ENCODE data around the gene ARHGEF19.
"Not testable (repeated sequence)": the region's sequence is repeated elsewhere in the genome, so short reads cannot be mapped to it uniquely, and the experiment has no call there.

ARHGEF19 gene

DNA sequence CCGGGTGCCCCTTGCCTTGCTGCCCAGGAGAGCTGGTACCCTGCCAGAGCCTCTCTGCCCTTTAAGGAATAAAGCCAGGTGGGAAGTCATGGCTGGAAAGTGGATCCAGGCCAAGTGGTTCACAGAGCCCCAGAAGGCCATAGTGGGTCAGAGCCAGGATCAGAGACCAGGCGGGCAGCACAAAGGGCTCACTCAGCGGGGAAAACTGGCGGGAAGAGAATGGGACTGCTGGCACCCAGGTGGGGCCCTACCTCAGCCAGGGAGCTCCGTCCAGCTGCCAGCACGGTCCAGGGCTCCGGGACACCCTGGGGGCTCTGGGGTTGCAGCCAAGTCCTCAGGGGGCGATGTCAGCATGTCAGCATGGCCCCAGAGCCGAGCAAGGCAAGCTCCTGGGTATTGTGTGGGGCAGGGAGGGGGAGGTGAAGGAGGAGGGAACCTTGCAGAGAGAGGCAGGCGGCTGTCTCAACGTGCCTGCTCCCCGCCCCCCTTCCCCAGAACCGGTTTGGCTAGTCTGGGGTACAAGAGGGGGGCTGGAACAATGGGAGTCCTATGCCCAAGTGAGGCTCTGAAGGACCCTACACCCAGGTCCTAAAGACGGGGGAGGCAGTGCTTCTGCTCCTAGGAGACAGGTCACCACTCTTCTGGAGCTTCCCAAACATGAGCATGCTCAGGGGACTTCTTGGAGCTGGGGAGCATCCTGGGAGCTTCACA, at the start of gene ARHGEF19:
Gene ARHGEF19, minus strand, starts transcription at position 402 of the 711 bp plus-strand sequence. CDS start 3,598 bp downstream, outside the sequence.
- no peak for FAIRE-seq

DNA sequence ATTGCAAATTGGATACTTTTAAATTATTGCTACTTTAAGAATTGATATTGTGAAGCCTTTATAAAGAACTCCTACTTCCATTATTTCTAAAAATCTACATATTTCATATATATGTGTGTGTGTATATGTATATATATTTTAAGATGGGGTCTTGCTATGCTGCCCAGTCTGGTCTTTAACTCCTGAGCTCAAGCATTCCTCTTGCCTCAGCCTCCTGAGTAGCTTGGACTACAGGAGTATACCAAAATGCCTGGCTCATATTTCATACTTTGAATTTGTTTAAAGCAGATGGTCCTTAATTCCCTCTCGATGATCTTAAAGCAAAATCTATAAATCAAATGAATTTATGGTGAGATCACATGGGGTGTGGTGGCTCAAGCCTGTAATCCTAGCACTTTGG, 49.6 kb upstream of the ARHGEF19 start:
- FAIRE-seq: no peak

DNA sequence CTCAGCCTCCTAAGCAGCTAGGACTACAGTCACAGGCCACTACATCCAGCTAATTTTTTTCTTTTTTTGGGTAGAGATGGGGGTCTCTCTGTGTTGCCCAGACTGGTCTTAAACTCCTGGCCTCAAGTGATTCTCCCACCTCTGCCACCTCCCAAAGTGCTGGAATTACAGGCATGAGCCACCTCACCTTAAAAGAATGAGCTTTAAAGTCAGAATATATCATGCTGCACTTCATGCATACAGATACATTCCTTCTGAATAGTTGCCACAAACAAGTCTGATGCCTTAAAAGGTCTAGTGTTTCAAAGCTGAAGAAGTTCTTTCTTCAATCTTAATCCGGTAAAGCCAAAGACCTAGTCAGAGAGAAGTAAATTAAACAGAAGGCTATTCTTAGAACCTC, 48.4 kb upstream of the ARHGEF19 start:
- no peak for FAIRE-seq

DNA sequence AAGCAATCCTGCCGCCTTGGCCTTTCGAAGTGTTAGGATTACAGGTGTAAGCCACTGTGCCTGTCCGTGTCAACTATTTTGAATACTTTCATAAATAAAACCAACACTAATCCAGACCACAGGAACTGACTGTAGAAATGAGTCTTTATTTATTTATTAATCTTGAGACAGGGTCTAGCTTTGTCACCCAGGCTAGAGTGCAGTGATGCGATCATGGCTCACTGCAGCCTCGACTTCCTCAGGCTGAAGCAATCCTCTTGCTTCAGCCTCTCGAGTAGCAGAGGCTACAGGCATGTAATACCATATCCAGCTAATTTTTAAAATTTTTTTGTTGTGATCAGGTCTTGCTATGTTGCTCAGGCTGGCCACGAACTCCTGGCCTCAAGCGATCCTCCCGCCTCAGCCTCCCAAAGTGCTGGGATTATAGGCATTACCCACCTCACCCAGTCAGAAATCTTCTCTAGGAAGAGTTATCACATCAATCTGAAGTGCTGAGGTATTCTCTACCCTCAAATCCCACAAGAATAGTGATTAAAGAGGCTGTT, 46.2 kb upstream of the ARHGEF19 start:
- no peak for FAIRE-seq

DNA sequence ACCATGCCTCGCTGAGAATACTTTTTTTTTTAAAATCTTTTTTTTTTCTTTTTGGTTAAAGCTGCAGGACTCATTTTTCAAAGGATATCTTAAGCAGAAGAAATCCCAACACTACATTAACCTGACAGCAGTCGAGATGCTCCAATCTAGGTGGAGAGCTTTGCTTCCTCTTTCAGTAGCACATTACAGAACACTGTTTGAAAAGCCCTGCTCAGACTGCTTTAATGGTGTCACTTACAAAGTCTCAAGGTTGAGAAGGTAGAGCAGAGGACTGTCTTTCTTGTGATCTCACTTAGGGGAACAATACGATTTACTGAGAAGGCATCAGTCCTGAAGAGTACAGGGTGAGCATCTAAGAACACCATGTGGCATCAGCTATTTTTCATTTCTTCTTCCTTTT, 45.5 kb upstream of the ARHGEF19 start:
- FAIRE-seq: no peak

DNA sequence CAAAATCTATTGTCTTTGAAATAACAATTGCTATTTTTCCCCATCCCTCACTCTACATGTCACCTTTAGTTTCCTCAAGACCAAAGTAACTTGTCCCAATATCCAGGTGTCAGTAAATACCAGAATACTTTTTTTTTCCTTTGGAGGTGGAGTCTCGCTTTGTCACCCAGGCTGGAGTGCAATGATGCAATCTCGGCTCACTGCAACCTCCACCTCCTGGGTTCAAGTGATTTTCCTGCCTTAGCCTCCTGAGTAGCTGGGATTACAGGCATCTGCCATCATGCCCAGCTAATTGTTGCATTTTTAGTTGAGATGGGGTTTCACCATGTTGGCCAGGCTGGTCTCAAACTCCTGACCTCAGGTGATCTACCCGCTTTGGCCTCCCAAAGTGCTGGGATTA, 45.1 kb upstream of the ARHGEF19 start:
- not testable (repeated sequence) for FAIRE-seq

DNA sequence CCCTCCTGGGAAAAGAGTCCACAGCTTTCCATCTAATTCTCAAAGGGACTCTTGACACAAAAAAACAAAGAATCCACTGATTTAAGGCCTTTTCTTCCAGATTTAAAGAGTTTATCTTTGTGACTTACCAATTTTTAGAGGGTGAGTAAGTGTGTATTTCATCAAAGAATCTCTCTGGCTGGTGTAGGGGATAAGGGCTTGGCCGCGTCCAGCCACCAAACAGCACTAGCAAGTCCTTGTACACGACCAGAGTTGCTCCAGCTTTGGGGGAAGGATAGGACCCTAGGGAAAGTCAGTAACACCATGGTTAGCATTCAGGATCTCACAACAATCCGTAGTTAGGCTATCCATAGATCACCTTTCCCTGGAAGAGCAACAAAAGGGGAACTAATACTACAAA, 44.0 kb upstream of the ARHGEF19 start:
- FAIRE-seq: no peak

DNA sequence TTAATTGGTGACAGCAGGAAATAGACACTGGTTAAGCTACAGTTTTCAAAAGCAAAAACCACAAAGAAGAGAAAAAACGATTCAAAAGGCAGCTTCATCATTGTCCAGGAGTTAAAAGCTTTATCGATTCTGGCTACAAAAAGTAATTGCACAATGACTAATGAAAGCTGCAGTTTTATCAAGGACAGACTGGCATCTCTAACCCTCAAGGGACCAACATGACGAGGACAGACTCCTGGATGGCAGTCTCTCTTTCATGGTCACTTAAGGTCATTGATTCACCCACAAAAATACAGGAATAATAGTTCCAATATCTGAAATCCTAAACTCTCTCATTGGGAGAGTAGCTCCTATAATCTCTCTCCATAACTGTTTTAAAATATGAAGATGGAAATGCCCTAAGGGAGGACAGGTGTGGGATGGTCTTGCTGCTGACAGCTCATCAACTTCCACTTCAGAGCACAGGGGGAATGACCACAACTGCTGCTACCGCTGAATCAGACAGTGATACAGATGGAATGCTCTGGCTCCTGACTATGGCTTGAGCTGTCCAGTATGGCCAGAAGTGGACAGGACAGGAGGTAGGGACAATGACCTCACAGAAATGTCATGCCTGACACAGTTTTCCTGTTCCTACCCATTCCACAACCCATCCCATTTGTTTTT, 41.9 kb upstream of the ARHGEF19 start:
- FAIRE-seq: no peak

DNA sequence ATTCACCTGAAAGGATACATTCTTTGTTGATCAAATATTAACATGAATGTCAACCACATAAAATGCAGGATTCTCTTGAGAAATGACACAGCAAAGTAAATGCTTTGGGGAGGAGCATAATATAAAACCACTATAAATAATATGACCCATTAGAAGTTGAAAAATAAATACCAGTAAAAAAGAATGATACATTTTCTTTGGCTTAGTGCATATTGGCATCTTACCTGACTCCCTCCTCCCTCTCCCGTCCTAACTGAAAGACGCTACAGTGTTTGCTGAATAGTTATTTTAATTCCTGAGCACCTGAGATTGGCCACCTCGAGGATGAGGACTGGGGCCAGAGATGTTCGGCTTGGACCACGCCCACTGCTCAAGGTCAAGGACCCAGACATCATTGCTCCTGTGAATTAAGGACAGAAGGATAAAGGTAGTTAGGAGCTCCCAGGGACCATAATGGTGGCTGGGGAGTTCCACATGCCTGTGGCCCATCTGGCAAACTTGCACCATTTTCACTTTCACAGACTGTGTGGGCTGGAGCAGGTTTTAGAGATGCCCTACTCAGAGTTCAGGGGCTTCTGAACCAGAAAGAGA, 41.0 kb upstream of the ARHGEF19 start:
- no peak for FAIRE-seq

DNA sequence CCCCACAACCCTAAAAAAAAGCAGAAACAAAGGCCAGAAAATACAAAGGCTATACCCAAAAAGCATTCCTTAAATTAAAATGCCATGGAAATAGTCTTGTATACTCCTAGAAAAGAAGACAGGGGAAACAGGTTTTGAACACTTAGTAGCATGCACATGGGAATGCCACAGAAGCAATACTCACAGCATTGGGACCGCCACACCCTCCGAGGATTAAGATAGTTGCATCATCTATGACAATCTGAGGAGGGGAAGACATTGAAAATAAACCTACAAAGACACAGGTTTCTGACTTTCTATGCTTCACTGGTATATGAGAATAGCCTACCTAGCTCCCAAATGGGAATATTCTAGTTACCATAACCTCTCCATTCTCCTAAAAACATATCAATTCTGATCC, 40.5 kb upstream of the ARHGEF19 start:
- FAIRE-seq: no peak

DNA sequence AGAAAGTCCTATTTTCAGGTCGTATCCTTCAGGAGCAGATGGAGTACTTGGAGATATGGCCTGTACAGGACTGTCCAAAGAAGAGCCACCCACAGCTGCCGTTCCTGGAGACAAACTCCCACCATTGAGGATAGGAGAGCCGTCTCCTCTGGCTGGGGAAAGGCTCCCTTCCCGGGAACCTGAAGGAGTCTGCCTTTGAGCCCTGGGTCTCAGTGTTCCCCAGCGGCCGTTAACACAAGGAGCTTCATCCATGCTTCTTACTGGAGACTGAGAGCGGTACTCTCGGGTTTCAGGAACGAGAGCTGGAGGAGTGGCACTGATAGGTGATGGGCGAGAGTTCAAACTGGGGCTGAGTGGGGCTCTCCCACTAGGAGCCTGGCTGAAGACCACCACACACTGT, 38.9 kb upstream of the ARHGEF19 start:
- FAIRE-seq: no peak

DNA sequence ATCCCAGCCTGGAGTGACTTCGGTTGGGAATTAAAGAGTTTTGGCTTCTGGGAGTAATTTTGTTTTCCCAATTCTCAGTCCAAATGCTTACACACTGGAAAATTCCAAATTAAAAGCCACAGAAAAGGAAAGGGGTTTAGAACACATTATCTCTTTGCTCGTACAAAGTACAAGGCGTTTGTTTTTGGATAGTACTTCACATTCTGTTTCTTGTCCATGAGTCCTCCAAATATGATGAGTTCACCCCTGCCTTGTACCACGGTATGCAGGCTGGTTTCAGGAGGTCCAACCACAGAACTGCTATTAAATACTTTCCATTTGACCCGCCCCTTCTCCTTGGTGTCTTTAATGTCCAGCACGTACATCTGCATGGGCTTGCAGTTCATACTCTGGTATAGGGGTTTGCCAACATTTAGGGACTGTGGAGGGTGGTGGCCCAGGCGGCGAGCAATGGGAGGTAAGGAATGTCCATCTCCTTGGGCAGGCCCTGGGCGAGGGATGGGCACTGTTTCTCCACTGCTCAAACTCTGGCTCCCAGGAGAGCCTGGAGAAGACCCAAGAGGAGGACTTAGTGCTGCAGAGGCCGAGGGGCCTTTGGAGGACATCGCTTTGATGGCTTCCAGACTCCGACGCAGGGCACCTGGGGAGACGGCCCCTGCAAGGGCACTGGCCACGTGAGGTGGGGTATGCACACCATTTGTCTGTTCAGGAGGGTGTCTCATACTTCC, 38.2 kb upstream of the ARHGEF19 start:
- no peak for FAIRE-seq

DNA sequence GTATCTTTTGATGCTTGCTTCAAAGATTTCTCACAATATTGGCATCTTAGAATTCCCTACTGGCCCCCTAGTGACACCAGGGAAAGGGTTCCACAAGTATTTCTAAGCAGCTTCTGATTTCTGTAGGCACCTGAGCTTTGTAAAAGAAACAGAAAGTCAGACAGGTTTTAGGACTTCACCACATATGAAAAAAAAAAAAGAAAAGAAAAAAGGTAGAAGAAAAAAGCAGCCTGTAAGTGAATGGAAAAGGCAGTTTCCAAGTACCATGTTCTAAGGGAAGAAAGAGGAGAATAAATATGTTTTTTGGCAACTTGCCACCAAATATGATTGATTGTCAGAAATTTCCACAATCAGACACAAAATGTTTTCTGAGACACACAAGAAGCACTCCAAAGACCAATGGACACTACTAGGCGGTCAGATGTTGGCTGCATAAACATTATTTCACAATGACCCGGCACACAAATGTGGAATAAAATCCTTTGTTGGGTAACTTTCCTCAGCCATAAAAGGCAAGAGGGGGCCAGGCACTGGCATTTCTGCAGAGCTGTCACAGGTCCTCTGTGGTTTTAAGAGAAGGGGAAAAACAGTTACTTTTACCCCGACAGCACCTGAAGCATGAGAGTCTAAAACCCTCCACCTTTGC, 37.3 kb upstream of the ARHGEF19 start:
- FAIRE-seq: no peak

DNA sequence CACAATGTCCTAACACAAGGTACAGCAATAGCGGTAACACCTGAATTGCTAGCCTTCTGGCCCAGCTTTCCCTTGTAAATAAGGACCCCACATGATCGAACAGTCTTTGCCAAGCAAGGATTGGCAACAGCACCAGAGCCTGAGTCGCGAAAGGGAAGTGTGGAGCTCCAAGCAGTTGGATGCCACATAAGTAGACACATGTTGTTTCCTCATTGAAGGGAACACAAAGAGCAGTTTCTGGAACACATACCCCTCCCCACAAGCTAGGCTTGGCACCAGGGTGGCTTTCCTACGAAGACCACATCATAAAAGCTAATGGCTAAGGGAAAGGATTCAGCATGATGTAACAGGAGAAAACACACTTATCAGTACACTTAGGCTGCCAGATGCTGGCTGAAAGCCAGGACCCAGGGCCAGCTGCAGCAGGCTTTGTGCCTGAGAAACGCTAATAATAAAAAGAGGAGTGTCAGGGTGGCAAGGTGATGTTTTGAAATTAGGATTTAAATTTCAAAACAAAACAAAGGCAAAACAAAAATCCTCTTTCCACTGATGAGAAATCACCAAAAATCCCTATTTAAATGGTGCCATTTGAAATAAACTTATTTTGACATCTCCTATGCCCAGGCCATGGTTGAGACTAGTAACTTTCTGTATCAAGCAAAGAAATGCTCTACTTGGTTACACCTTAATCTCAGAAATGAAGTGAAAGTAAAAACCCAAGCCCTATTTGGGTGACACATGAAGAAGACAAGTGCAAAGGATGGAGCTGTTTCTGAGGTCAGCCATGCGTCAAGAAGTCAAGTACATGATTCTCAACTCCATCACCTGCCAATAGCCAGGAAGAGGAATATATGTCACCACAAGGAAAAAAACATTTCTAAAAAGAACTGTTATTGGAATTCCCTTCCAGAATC, 36.4 kb upstream of the ARHGEF19 start:
- no peak for FAIRE-seq

DNA sequence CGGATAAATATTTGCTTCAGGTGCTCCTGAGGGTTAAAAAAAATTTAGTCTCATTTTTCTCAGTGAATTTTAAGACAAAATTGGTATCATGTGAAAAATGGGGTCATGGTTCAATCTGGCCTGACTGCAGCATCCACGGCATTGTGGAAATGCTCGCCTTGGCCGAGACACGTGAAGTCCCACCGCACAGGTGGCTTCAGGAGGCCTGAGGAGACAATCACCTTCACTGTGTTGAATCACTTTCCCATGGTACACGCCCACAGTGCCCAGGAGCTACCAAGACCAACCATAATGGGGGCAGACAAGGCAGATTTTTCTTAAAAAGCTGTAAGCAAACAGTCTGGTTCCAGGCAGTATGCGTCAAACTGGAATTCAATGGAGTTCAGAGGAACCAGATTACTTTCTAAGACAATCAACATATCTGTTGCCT, 35.6 kb upstream of the ARHGEF19 start:
- FAIRE-seq: no peak

DNA sequence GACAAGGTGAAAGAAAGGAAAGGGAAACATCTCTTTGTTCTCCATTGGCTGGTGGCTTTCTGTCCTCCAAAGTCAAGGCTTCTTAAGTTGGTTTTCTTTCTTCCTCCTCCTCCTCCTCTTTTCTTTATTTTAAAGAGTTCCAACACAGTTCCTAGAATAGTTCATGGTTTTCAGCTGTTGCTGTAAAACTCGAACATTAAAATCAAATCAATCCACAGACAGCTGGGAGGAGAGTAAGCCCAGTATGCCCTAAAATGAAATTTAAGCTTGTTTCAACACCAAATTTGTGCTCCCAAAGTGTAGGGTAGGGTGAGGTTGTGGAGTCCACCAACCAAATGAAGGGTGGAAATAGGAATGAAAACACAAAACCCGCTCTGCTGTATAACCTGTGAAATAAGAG, 35.0 kb upstream of the ARHGEF19 start:
- no peak for FAIRE-seq

DNA sequence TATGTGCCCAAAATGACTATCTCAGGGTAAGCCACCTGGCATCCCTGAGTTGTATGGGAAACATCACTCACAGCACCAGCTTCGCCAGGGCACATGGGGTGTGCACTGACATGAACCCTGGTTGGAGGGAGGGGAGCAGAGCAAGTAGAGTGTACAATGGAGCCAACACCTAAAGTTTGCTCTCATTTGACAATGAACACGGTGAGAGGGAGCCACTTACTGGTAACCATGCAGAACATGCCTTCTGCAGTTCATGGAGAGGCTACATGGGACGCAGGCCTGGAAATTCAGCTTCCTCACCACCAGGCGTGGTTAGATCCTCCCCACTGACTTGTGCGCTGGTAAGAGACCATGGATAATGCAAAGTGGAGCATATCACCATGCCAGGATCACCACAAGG, 34.5 kb upstream of the ARHGEF19 start:
- no peak for FAIRE-seq

DNA sequence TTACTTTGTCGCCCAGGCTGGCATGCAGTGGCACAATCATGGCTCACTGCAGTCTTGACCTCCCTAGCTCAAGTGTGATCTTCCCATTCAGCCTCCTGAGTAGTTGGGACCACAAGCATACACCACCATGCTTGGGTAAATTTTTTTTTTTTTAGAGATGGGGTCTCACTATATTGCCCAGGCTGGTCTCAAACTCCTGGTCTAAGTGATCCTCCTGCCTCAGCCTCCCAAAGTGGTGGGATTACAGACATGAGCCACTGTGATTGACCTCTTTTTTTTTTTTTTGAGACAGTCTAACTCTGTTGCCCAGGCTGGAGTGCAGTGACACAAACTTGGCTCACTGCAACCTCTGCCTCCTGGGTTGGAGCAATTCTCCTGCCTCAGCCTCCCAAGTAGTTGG, 33.8 kb upstream of the ARHGEF19 start:
- not testable (repeated sequence) for FAIRE-seq

DNA sequence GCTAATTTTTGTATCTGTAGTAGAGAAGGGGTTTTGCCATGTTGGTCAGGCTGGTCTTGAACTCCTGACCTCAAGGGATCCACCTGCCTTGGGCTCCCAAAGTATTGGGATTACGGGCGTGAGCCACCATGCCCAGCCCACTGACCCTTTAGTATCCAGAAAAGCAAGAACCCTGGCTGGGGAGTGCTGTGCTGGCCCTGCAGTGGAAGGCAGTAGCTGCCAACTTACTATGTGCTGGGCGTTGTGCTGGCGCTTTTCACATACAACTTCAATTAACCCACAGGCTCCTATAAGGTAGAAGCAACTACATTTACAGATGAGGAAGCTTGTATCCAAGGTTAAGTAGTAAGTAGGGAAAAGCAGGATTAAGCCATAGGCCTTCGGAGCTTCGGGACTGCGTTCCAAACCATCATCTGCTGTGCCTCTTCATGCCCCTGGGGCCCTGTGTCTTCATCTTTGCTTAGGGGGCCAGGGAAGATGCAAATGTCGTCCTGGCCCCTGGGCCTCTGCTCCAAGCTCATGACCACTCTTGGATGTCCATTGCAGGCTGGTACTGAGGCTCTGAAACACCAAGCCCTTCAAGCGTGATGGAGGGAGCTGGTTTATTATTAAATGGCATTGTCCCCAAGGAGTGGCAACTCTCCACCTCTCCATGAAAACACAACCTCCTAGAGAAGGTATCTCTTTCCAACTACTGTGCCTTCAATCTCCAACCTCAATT, 33.2 kb upstream of the ARHGEF19 start:
- no peak for FAIRE-seq

DNA sequence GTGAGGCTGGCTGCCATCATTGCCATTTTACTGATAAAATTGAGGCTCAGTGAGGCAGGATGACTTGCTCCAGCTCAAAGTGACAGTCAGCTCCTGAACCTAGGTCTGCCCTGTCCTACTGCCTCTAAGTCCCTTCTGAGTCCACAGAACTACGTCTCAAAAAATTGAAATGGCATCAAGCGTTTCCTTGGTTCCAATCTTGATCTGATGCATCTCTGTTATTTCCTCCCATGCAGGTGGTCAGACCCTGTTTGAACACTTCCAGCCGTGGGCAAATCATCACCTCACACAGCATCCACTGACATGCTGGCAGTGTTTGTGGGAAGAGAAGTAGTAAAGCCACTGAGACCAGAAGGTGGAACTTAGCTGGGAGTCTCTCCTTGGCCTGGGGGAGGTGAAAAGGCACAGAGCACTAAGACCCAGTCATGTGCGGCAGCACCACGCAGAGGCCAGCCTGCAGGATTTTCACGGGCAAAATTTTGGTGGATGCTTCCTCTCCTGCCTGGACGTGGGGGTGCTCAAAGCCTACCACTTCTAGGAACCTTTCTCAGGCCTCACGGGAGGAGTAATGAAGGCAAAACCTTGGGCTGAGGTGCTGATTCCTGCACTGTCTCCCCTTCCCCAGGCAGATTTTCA, 32.3 kb upstream of the ARHGEF19 start:
- FAIRE-seq: no peak
